Activated CD8-positive, alpha-beta memory T cell treated with anti-CD3 and anti-CD28 coated beads, Interleukin-2, amount 50 U/mL, for 24 hours (primary cell): ENCODE results near the gene GOLGA8K.
"Not testable (repeated sequence)": the region's sequence is repeated elsewhere in the genome, so short reads cannot be mapped to it uniquely, and the experiment has no call there.

Source experiments
- DNase-seq: peaks from one replicate; pipeline ENCODE4 v3.0.0-alpha.2; 2020; ENCODE audit errors: extremely low read depth

GOLGA8K gene, protein sequence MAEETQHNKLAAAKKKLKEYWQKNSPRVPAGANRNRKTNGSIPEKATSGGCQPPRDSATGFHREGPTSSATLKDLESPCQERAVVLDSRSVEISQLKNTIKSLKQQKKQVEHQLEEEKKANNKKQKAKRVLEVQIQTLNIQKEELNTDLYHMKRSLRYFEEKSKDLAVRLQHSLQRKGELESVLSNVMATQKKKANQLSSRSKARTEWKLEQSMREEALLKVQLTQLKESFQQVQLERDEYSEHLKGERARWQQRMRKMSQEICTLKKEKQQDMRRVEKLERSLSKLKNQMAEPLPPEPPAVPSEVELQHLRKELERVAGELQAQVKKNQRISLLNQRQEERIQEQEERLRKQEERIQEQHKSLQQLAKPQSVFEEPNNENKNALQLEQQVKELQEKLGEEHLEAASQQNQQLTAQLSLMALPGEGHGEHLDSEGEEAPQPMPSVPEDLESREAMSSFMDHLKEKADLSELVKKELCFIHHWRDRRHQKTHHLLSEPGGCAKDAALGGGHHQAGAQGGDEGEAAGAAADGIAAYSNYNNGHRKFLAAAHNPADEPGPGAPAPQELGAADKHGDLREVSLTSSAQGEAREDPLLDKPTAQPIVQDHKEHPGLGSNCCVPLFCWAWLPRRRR

DNA sequence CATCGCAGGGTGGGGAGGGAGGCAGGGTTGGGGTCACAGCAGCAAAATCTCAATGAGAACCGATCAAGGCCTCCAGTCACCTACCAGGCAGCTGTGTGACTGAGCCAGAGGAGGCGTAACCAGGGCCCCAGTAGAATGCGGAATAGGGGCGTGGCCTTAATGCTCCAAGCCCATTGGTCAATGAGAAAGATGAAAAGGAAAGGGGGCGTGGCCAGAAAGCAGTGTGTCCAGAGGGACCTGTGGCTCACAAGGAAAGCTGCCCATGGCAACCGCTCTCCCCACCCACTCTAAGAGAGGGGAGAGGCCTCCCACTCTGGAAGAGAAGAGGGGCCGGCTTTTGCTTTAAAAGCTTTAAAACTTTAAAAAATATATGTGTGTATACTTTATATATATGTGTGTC is at the start of gene GOLGA8K:
TSS of gene GOLGA8K (minus strand) at position 101 of the 400 bp plus-strand sequence. CDS start at position 3, 98 bp downstream.
- DNase-seq = not testable (repeated sequence)

DNA sequence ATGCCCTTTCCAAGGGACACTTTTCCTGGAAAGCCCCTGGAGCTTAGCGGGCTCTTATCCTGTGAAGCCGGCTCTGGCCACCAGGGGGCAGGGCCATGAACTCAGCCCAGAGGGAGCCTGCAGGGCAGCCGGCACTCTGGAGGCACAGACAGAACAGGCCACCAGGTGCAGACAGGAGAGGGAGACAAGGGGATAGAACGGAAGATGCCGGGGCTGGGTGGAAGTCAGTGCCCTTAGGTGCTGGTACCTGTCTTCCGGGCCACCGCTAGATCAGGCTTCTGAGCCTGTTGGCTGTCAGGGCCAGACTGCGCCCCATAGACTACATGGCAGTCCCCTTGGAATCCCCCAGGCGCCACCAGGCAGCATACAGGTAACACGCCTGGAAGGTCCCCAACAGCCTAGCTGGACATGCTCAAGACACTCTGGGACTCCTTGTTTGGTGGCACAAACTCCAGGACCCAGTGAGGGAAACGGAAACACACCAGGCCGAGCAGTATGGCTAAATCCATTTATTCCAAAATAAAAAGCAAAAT is 37.4 kb upstream of the GOLGA8K start:
- DNase-seq = not testable (repeated sequence)

DNA sequence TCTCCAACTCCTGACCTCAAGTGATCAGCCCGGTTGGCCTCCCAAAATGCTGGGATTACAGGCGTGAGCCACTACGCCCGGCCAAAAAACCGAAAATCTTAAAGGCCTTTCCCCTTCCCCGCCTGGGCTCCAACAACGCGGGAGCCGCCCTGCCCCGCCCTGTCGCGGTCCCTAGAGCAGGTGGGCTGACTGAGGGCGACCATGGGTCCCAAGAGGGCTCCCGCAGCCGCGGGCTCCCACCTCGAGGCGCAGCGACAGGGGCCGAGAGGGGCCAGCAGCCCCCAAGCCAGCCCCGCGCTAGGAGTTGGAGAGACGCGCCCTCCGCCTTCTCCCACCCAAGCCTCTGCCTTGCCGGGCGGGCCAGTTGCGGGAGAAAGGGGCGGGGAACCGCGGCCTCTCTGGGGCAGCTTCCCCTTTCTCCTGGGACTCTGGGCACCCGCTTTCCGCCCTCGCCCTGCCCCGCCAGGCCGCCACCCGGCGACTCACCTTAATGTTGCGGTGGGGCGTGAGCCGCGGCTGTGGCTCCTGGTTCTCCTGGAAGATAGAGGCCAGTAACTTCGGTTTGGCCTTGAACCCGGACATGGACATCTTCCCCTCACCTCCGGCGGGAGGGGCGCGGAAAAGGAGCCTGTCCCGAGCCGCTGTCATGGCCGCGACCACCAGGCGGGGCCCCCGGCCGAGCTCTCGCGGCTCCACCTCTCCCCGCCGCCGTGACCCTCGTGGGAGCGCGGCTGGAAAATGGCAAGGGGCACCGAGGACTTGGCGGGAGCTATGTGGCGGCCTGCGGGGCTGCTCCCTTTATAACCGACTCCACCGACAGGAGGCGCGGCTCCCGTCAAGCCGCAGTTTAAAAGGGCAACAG is 31.2 kb upstream of the GOLGA8K start:
- not testable (repeated sequence) for DNase-seq

DNA sequence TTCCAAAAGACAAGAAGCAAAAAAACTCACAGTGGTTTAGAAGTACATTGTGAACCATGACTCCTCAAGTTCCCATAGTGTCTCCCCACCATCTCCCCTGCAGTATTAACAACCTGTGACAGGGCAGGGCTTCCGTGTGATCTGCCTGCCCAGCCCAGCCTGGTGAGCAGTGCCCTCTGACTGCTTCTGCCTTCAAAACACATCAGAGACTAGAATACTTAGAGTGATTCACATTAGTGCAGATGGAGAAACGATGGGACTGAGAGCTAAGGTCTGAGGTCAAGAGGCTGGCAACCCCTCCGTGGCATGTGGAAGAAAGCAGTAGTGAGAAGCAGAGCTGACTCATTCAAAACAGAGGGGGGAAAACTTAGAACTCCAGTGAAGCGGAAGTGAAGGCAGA is 24.5 kb upstream of the GOLGA8K start:
- DNase-seq = not testable (repeated sequence)

DNA sequence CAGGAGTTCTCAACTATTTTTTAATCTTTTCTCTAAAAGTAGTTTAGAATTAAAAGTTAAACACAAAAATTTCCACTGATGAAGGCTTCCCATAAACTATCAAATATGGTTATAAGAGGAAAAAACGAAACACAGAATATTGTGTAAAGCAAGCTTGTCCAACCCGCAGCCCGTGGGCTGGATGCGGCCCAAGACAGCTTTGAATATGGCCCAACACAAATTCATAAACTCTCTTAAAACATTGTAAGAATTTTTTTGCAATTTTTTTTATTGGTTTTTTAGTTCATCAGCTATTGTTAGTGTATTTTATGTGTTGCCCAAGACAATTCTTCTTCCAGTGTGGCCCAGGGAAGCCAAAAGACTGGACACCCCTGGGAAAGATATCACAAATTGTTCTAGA is 23.4 kb upstream of the GOLGA8K start:
- not testable (repeated sequence) for DNase-seq

DNA sequence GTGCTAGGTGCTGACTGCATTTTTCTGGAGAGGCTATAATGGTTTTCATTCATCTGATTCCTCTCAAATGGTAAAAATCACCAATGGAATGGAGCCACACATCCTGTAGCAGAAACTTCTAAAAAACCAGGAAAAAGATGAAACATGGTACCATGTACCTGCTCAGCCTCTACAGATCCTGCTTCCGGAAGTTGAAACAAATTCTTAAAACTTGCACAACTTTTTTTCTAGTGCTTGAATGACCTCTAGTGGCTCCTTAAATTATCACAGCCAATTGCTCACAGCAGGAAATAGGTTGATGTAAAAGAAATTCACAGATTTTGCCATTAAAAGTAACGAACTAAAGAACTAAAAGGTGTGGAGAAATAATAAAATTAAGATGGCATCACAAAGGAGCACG is 4.8 kb upstream of the GOLGA8K start:
- DNase-seq = not testable (repeated sequence)

DNA sequence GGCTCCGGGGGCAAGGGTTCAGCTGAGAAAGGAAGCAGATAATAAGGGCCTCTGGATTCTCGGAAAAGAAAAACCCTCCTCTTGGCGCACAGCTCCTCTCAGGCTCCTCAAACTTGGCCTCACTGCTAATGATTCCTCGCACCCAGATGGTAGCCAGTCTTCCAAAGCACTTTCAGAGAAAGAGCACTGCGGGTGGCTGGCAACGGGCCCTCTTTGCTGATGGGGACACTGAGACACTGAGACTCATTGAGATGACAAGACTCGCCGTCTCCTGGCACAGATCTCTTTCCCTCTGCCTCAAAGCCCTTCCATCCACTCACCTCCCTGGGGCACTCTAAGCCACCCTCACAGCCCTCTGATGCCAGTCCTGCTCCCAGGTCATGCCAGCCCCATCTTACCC is 6.6 kb downstream of the GOLGA8K start:
- not testable (repeated sequence) for DNase-seq

DNA sequence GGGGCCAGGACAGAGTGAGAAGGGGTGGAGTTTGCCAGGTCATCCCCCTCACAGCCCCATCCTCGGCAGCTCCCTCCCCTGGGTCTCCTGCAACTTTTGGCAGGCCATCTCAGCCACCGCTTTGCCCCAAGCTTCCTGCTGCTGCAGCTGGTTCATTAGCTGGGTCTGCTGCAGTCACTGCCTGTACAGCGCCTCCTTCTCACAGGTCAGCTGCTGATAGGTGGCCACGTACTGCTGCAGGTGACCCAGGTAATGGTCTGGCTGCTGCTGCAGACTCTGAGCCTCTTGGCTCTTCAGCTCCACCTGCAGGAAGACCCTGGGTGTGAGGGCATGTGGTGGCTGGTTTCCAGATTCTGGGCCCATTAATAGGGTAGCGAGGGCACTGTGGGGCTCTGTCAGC is 8.3 kb downstream of the GOLGA8K start:
- not testable (repeated sequence) for DNase-seq

DNA sequence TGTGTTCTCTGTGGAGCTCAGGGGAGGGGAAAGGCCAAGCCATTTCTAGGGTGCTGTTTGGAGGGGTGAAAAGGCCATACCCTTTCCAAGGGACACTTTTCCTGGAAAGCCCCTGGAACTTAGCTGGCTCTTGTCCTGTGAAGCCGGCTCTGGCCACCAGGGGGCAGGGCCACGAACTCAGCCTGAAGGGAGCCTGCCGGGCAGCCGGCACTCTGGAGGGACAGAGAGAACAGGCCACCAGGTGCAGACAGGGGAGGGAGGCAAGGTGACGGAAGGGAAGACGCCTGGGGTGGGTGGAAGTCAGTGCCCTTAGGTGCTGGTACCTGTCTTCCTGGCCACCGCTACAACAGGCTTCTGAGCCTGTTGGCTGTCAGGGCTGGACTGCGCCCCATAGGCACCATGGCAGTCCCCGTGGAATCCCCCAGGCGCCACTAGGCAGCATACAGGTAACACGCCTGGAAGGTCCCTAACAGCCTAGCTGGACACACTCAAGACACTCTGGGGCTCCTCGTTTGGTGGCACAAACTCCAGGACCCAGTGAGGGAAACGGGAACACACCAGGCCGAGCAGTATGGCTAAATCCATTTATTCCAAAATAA is 14.9 kb downstream of the GOLGA8K start:
- DNase-seq = not testable (repeated sequence)

DNA sequence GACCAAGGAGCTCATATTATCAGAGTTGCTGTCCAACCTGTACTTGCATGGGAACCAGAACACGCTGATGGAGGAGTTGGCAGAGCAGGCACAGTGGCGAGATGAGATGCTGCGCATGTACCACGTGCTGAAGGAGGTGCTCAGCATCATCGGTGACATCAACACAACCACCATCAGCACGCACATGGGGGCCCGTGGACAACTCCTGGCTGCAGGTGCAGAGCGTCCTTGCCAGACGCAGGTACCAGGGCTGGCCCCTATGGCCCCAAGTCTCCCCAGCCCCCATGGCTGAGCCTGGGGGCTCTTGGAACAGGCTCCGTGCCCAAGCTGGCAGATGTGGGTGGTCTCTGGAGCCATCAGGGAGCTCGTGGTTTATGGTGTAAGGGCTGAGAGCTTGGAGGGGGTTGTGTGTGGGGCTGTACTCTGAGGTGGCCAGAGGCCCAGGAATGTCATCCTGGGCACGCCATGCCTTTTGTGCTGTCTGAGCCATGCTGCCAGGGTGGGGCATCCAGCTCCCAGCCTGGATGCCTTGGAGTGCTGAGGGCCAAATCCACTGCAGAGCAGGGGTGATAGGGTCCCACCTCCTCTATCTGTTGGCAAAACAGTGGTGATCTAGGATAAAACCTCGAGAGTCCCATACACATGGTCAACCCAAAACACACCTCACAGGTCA is 17.1 kb downstream of the GOLGA8K start:
- not testable (repeated sequence) for DNase-seq

DNA sequence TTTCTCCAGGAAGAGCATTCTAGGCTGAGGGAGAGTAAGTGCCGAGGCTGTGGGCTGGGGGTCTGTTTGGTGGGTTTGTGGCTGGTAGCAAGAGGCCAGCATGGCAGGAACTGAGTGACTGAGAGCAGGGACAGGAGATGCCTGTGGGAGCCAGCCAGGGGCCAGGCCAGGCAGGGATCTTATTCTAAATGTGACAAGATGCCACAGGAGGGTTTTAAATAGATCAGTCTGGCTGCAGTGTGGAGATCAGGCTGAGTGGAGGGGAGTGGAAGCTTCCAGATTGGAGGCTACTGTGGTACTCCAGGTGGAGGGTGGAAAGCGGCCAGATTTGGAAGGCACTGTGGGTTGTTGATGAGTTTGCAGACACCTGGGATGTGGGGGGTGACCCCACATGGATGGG is 28.9 kb downstream of the GOLGA8K start:
- not testable (repeated sequence) for DNase-seq

DNA sequence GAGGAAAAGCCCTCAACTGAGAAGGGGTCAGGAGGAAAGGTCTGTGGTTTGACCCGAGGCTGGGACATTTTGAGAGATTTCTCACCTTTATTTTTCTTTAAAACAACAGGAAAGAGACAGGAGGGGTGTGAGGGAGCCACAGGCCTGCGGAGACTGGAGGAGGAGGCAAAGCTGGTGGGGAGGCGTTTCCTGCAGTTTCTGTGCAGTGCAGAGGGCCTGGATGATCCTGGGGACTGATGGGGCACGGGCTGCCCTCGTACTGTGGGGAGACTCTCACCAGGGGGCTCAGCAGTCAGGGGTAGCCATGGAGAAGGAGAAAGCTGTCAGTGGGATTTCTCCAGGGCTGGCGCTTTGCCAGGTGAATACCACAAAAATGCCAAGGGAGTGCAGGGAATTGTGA is 29.4 kb downstream of the GOLGA8K start:
- DNase-seq = not testable (repeated sequence)

DNA sequence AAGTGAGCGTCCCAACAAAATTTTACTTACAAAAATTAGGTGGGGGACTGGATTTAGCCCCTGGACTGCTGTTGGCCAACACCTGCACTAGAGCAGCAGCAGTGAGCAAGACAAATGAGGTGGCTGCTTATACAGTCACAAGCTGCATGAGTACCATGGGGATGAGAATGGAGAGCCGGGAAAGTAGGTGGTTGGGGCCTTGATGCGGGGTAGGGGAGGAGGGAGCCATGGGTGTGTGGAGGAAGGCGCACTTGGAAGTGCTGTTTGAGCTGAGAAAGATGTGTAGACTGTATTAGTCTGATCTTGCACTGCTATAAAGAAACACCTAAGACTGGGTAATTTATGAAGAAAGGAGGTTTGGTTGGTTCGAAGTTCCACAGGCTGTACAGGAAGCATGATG is 31.0 kb downstream of the GOLGA8K start:
- not testable (repeated sequence) for DNase-seq

DNA sequence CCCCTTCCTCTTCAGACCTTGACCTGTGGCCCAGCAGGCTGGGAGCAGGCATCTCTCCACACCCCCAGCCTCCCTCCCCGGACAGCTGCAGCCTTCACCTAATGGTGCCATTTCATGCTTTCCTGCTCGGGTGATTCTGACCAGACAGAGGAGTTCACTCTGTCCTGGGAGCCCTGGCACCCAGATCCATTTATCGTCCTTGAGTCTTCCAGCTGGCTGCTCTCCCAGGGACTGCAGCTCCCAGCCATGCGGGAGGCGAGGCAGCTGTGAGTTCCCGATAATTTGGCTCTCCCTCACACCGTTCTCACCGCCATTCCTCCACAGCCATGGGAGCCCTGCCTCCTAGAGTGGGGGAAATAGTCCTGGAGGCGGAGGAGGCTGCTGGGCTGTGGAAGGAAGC is 32.6 kb downstream of the GOLGA8K start:
- DNase-seq = not testable (repeated sequence)

DNA sequence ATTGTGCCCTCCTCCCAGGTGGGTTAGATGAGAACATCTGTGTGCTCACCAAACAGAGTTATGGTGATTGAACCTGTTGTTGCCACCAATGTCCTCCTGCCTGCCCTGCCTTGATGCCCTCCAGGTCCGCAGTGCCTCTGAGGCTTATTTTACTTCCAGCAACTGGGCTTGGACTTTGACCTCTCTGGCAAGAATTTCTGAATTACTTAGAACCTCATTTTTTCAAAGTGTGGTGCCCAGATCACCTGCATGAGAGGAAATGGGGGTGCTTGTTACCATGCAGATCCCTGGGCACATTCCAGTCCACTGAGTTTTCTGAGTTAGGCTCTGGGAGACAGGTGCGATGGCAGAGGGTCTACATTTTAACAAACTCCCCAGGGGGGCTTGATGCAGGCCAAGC is 33.0 kb downstream of the GOLGA8K start:
- not testable (repeated sequence) for DNase-seq

DNA sequence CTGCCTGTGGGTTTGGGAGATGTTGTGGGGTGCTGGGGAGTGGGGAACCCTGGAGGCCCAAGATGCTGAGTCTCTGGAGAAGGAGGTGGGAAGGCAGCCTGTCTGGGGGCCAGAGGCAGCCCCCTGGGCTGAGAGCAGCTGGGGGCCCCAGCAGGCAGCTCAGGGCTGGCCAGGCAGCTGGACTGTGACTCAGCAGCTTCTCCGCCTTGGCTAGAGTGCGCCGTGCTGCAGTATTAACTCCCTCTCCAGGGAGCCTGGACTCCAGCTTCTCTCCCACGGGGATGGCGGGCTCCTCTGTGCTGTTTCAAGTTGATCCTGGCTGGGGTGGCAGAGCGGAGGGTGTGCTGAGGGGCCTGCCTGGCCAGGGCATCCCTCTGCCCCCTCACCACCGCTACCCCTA is 36.6 kb downstream of the GOLGA8K start:
- DNase-seq = not testable (repeated sequence)

DNA sequence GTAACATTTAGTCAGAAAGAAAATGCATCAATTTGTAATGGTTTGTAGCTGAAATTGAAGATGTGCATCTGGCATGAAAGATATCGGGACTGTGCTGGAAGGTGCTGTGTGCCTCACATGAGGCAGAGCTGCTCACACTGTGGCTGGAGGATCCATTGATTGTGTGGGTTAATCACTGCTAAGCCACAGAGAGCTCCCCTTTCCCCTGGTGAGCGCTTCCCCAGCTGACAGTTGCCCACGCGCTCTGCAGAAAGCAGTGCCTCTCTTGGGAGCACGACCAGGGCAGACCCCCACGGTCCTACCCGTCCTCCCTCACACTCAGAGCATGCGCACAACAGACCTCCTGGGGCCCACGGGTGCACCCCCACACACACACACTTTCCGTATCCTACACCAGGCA is 37.1 kb downstream of the GOLGA8K start:
- not testable (repeated sequence) for DNase-seq

DNA sequence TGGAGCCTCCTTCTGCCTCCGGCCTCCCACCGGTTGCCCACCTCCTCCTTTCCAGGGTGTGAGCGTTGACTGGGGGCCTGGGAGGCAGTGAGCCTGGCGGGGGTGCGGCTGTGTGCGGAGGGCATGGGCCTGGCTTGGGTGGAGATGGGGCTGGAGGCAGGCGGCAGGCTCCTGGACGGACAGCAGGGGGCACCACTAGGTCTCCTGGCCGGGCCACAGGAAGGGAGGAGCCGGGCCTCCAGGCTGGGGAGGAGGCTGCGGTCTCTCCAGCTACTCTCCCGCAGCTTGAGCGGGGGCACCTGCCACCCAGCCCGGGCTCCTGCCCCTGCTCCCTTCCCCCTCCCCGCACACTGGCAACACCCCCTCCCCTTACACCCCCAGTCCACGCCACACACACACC is 38.1 kb downstream of the GOLGA8K start:
- DNase-seq = not testable (repeated sequence)

DNA sequence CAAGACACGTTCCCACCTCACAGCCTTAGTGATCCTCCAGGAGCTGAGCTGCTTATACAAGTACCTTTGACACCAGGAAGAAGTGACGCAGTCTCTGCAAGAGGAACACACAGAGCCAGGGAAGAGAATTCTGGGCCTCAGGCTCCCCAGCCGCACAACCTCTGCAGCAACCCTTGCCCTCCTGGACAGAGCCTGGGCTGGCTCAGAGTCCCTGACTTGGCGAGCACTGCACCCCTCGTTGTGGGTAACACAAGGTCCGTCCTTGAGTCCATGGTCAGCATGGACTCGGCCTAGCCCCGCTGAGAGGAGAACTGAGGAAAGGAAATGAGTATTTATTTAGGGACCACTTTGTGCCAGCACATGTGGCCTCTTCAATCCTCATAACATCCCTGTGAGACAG is 39.6 kb downstream of the GOLGA8K start:
- not testable (repeated sequence) for DNase-seq

DNA sequence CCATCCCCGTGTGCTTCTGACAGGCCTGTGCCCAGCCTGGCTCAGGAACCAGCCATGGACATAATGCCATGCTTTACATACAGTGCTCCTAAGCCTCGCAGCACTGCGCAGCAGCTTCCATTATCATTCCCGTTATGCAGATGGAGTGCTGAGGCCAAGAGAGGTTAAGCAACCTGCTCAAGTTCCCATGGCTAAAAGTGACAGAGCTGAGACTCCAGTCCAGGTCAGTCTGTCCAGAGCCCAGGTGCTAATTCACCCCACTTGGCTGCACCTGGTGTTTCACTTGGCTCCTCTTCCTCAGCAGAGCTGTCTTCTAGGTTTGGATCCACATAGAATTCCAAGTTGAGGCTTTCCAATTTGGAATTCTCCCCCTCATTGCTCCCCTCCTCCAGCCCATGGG is 41.4 kb downstream of the GOLGA8K start:
- not testable (repeated sequence) for DNase-seq

DNA sequence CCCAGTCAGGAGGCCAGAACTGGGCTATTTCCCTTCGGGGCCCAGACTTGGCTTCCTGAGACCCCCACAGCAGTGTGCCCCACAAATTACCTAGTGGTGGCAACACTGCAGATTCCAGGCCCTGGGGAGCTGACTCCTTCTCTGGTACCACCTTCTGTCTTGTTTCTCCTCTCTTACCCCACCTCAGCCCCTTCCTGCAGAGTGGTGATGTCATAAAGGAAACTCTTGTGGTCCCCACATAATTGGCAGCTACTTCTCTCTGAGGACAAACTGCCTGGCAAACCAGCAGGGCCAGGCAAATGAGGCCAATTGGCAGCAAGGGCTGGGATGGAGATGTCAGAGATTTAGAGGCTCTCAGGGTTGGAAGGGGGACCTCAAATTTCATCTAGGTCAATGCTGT is 44.6 kb downstream of the GOLGA8K start:
- DNase-seq = not testable (repeated sequence)
